GM12864 (cell line): ENCODE data around the gene CSTF1.

Experiments used
- DNase-seq: peaks from one replicate; pipeline ENCODE4 v3.0.0-alpha.2; 2011; ENCODE audit warnings: low read depth
- H3K4me3 ChIP-seq: 2 replicates; pipeline ENCODE4 v1.5.1; 2011; ENCODE audit warnings: mild to moderate bottlenecking, low read depth, low read length, control low read depth
- CTCF ChIP-seq: IDR thresholded peaks from 2 replicates; pipeline ENCODE4 v1.5.1; 2011; ENCODE audit warnings: low read depth, mild to moderate bottlenecking, moderate library complexity, low read length, control low read depth, inconsistent platforms; ENCODE audit errors: missing control alignments

CSTF1 gene

GRCh38 chr20:56412473-56412790 lies 20.0 kb downstream of the CSTF1 start:
- no peak for TF ChIP-seq CTCF
- H3K4me3 ChIP-seq, result no peak overlapping the region
- no peak for DNase-seq

GRCh38 chr20:56412949-56413348 lies 20.5 kb downstream of the CSTF1 start:
- DNase-seq, result no peak
- no peak overlapping the region for H3K4me3 ChIP-seq
- TF ChIP-seq CTCF, result no peak

- TF ChIP-seq CTCF, result no peak
- H3K4me3 ChIP-seq, result no peak overlapping the region
- no peak for DNase-seq
Observed at GRCh38 chr20:56414842-56415765, 22.7 kb downstream of the CSTF1 start.

GRCh38 chr20:56417402-56417801 lies 25.0 kb downstream of the CSTF1 start:
- no peak for DNase-seq
- TF ChIP-seq CTCF, result no peak
- H3K4me3 ChIP-seq, result no peak overlapping the region

GRCh38 chr20:56417911-56418310 lies 25.5 kb downstream of the CSTF1 start:
- no peak for TF ChIP-seq CTCF
- no peak for DNase-seq
- H3K4me3 ChIP-seq, result no peak overlapping the region

GRCh38 chr20:56418385-56418861 lies 26.0 kb downstream of the CSTF1 start:
- DNase-seq, result no peak
- no peak for TF ChIP-seq CTCF
- no peak overlapping the region for H3K4me3 ChIP-seq

GRCh38 chr20:56420028-56420427 lies 27.6 kb downstream of the CSTF1 start:
- TF ChIP-seq CTCF, result no peak
- no peak for DNase-seq
- H3K4me3 ChIP-seq, result no peak overlapping the region
